NCI-H2196 treated with DMSO at 0.1 percent for 48 hours (cell line): ENCODE data around the gene MC1R.
"Not testable (repeated sequence)": the region's sequence is repeated elsewhere in the genome, so short reads cannot be mapped to it uniquely, and the experiment has no call there.

Experiments
- DNase-seq: peaks from one replicate; lab custom pipeline; 2025; ENCODE audit not compliant: unreplicated experiment; lab: John Stamatoyannopoulos, UW

Gene MC1R

DNA sequence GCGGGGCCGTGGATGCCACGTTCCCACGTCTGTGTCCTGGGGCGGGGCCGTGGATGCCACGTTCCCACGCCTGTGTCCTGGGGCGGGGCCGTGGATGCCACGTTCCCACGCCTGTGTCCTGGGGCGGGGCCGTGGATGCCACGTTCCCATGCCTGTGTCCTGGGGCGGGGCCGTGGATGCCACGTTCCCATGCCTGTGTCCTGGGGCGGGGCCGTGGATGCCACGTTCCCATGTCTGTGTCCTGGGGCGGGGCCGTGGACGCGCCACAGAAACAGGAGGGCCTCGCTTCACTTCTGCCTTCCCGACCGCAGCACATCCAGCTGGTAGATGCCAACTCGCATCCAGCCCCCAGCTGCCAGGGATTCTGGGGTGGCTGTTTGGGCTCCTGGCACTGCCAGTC, 15.4 kb downstream of the MC1R start:
- DNase-seq: not testable (repeated sequence)

DNA sequence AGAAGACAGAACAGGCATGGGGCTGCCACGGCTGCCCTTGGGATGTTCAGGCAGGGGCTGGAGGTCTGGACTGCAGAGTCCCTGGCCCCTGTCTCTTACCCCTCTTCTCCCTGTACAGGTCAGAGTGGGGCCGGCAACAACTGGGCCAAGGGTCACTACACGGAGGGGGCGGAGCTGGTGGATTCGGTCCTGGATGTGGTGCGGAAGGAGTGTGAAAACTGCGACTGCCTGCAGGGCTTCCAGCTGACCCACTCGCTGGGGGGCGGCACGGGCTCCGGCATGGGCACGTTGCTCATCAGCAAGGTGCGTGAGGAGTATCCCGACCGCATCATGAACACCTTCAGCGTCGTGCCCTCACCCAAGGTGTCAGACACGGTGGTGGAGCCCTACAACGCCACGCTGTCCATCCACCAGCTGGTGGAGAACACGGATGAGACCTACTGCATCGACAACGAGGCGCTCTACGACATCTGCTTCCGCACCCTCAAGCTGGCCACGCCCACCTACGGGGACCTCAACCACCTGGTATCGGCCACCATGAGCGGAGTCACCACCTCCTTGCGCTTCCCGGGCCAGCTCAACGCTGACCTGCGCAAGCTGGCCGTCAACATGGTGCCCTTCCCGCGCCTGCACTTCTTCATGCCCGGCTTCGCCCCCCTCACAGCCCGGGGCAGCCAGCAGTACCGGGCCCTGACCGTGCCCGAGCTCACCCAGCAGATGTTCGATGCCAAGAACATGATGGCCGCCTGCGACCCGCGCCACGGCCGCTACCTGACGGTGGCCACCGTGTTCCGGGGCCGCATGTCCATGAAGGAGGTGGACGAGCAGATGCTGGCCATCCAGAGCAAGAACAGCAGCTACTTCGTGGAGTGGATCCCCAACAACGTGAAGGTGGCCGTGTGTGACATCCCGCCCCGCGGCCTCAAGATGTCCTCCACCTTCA, 16.2 kb downstream of the MC1R start:
- no peak for DNase-seq

DNA sequence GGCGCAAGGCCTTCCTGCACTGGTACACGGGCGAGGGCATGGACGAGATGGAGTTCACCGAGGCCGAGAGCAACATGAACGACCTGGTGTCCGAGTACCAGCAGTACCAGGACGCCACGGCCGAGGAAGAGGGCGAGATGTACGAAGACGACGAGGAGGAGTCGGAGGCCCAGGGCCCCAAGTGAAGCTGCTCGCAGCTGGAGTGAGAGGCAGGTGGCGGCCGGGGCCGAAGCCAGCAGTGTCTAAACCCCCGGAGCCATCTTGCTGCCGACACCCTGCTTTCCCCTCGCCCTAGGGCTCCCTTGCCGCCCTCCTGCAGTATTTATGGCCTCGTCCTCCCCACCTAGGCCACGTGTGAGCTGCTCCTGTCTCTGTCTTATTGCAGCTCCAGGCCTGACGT, 17.0 kb downstream of the MC1R start:
- DNase-seq: not testable (repeated sequence)

DNA sequence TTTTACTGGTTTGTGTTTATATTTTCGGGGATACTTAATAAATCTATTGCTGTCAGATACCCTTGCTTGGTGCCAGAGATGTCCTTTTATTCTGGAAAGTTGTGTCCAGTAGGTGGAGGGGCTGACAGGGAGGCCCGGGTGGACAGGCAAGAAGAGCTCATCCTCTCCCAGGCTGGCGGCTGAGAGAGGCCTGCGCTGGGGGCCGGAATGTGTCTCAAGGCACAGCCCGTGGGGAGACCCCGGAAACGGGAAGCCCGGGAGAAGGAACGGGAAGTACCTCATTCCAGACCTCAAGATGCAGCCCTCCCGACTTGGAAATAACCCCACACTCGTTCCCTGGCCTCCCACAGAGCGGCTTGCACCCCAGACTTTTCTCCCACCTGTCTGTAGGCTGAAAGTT, 17.4 kb downstream of the MC1R start:
- no peak for DNase-seq

DNA sequence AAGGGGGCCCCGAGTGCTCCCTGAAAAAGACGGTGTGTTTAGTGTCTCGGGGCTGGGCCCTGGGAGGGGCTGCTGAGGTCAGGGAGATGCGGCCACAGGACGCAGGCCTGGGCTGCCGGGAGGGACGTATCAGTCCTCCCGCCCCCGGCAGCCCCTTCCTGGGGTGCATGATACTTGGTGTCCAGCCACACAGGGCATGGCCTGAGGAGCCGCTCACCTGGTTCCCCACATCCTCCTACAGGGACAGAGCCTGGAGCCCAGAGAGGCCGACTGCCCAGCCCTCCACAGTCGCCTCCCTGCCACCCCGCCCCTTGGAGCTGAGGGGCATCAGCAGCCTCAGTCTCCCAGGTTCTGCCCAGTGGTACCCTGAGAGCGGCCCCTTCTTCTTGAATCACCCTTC, 17.8 kb downstream of the MC1R start:
- no peak for DNase-seq

- DNase-seq: no peak
Measured at GRCh38 chr16:89936981-89937380, 18.3 kb downstream of the MC1R start.

GRCh38 chr16:89938175-89938885, 19.7 kb downstream of the MC1R start:
- DNase-seq: no peak

GRCh38 chr16:89944773-89945172, 26.1 kb downstream of the MC1R start:
- DNase-seq: no peak

- no peak for DNase-seq
Measured at GRCh38 chr16:89945654-89946053, 27.0 kb downstream of the MC1R start.

DNA sequence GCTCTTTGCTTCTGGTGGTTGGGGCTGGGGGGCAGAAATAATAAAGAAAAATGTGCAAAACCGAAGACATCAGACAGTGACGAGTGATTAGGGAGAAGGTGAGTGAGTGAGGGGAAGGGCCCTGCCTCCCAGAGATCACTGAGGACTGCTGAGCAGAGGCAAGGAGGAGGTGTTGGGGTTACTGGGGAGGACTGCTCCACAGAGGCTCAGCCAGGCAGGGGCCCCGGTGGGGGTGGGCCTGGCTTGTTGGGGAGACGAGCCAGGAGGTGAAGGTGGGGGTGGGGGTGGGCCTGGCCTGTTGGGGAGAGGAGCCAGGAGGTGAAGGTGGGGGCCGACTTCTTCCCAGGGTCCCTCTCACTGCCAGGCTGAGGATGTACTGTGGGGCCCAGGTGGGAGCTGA, 27.9 kb downstream of the MC1R start:
- DNase-seq: no peak

DNA sequence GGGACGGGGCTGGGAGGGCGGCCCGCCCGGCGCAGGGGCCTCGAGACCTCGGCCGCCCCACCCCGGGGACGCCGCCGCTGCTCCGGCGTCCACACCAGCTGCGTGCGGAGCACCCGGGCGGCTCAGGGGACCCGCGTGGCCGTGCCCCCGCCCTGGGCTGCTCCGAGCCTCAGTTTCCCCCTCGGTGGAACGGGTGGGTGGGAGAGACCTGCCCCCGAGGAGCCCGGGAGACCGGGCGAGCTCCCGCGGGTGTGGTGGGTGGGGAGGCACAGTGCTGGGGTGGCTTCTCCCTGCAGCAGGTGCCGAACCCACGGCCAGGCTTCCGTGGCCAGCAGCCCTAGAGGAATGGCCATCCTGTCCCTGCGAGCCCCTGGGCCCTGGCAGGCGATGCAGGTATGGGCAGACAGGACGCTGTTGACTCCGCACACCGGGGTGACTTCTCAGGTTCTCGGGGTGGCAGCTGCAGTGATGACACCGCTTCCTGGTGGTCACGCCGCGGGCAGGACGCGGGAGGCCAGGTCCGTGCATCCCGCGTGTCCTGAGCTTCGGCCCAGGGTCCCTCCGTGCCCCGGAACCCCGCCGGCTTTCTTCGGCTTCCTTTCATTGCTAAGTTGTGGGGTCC, 30.6 kb downstream of the MC1R start:
- no peak for DNase-seq

DNA sequence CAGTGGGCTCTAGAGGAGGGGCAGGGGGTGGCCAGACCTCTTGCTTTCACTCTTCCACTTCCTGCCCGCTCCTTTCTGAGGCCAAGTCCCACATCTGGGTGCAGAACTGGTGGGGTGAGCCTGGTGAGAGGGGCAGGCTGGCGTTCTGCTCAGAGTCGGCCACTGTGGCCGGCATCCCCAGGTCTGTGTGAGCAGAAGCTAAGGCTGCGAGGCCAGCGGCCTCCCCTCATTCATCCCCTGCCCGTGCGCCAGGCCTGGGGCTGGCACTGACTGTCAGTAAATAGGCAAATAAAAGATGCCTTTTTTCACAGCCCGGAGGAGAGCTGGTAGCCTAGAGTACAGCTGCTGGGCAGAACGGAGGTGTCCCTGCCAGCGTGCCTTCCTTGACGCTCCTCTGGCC, 31.1 kb downstream of the MC1R start:
- no peak for DNase-seq

- DNase-seq: no peak
Measured at GRCh38 chr16:89951509-89951908, 32.8 kb downstream of the MC1R start.

GRCh38 chr16:89952049-89952448, 33.4 kb downstream of the MC1R start:
- DNase-seq: no peak

- DNase-seq: no peak
Measured at GRCh38 chr16:89952551-89952950, 33.9 kb downstream of the MC1R start.

DNA sequence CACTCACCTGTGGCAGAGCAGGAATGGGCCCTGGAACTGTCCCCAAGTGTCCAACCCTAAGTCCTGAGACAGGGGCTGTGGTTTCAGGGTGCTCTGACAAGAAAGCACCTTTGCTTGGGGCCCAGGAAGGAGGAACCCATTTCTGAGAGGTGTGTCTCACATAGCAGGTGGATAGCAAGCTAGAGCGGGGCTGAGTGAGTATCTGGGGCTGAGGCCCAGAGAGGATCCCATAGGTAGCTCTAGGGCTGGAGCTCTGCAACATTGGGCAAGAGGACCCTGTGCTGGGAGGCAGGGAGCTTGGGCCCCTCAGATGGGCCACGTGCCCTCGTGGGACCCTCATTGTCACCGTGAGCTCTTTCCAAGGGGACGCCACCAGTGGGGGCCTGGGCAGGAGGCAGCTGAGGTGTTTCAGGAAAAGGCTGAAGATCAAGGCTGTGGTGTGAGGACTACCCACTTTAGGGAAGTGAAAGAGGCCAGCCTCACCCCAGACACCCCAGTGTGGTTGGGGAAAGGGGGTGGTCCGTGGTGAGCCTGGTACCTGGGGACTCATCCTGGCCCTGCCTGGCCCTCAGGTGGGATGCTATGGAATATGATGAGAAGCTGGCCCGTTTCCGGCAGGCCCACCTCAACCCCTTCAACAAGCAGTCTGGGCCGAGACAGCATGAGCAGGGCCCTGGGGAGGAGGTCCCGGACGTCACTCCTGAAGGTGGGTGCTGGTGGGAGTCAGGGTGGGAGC, 35.2 kb downstream of the MC1R start:
- DNase-seq: no peak

GRCh38 chr16:89954462-89954861, 35.8 kb downstream of the MC1R start:
- DNase-seq: no peak

GRCh38 chr16:89955001-89955685, 36.5 kb downstream of the MC1R start:
- no peak for DNase-seq

DNA sequence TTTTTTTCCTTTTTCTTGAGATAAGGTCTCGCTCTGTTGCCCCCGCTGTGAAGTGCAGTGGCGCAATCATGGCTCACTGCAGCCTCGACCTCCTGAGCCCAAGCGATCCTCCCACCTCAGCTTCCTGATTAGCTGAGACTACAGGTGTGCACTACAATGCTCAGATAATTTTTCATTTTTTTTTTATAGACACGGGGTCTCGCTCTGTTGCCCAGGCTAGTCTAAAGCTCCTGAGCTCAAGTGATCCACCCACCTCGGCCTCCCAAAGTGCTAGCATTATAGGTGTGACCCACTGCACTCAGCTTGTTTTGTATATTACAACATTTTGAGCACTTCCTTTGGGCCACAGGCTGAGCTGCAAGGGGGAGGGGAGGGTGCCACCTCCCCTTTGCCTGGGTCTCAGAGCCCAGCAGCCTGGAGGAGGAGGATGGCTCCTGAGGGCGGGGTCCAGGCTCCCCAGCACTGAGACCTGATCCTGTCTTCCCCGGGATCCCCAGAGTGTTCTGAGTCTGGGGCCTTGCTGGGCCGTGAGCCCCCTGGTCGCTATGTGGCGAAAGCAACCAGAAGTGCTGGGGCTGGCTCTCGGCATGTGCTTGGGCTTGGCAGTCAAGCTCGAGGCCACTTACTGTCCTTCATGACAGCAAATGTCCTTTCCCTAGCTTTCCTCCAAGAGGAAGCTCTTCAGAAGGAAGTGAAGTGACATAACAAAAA, 38.0 kb downstream of the MC1R start:
- no peak for DNase-seq

DNA sequence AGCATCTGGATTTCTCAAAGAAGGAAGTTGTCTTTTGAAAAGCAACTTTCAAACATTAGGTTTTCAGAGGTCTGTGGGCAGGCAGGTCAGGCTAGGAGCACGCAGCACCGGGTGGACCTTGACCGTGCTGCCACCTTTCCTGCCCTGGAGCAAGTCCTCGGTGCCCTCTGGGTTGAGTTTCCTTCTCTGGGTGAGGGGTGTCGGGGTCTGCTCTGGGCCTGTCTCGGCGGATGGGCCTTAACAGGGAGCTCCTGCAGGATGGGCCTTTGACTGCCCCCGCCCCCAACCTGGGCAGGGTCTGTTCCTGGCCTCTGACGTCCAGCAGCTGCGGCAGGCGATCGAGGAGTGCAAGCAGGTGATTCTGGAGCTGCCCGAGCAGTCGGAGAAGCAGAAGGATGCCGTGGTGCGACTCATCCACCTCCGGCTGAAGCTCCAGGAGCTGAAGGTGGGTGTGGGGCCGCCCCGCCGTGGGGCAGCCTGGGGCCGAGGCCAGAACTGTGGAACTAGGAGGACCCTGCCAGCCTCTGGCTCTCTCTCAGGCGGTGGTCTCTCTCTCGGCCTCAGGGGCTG, 38.6 kb downstream of the MC1R start:
- DNase-seq: no peak
